ENCODE measurements around the gene TSPAN3.

DNA sequence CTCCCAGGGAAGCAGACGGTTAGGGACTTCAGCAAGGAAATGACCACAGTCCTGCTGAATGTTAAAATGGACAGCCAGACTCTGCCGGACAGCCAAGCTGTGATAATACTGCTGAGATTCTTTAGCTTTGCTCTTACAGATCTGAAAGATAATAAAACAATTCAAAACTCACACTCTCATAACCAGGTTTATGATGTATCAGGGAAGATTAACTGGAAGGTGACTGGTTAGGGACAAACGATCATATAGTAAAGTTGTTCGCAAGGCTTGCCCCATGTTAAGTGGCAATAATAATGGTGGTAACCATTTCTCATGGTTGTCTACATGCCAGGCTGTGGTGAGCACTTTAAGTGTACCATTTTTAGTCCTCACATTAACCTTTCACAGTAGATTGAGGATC lies 44.3 kb upstream of the TSPAN3 start:
- TF ChIP-seq, protein P1, sequence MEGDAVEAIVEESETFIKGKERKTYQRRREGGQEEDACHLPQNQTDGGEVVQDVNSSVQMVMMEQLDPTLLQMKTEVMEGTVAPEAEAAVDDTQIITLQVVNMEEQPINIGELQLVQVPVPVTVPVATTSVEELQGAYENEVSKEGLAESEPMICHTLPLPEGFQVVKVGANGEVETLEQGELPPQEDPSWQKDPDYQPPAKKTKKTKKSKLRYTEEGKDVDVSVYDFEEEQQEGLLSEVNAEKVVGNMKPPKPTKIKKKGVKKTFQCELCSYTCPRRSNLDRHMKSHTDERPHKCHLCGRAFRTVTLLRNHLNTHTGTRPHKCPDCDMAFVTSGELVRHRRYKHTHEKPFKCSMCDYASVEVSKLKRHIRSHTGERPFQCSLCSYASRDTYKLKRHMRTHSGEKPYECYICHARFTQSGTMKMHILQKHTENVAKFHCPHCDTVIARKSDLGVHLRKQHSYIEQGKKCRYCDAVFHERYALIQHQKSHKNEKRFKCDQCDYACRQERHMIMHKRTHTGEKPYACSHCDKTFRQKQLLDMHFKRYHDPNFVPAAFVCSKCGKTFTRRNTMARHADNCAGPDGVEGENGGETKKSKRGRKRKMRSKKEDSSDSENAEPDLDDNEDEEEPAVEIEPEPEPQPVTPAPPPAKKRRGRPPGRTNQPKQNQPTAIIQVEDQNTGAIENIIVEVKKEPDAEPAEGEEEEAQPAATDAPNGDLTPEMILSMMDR (IDR thresholded peaks at IDR 0.05), result no peak
- TF ChIP-seq POLR2A (IDR thresholded peaks at IDR 0.05), result no peak
